MM.1S (cell line): ENCODE measurements around the gene CMTR1.

ENCODE experiments used
- EZH2 ChIP-seq: fragments of 300-600 bp; sonication (generic); optimal IDR thresholded peaks from 2 replicates; pipeline ENCODE3; 2017; ENCODE audit warnings: low read depth, mild to moderate bottlenecking, antibody characterized with exemption, low read length, mixed read lengths
- TF ChIP-seq, protein P1 (sequence below): fragments of 300-600 bp; sonication (generic); IDR thresholded peaks from 2 replicates; pipeline ENCODE4 v1.5.1; 2016; ENCODE audit warnings: antibody characterized with exemption, low read length, mixed read lengths

GRCh38 chr6:37456126-37456525 is 23.1 kb downstream of the CMTR1 start:
- TF ChIP-seq, protein P1, sequence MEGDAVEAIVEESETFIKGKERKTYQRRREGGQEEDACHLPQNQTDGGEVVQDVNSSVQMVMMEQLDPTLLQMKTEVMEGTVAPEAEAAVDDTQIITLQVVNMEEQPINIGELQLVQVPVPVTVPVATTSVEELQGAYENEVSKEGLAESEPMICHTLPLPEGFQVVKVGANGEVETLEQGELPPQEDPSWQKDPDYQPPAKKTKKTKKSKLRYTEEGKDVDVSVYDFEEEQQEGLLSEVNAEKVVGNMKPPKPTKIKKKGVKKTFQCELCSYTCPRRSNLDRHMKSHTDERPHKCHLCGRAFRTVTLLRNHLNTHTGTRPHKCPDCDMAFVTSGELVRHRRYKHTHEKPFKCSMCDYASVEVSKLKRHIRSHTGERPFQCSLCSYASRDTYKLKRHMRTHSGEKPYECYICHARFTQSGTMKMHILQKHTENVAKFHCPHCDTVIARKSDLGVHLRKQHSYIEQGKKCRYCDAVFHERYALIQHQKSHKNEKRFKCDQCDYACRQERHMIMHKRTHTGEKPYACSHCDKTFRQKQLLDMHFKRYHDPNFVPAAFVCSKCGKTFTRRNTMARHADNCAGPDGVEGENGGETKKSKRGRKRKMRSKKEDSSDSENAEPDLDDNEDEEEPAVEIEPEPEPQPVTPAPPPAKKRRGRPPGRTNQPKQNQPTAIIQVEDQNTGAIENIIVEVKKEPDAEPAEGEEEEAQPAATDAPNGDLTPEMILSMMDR, result no peak
- TF ChIP-seq EZH2, result no peak
